Measurements from ENCODE around the gene SYT11.
"Not testable (repeated sequence)": the region's sequence is repeated elsewhere in the genome, so short reads cannot be mapped to it uniquely, and the experiment has no call there.

The SYT11 gene, protein sequence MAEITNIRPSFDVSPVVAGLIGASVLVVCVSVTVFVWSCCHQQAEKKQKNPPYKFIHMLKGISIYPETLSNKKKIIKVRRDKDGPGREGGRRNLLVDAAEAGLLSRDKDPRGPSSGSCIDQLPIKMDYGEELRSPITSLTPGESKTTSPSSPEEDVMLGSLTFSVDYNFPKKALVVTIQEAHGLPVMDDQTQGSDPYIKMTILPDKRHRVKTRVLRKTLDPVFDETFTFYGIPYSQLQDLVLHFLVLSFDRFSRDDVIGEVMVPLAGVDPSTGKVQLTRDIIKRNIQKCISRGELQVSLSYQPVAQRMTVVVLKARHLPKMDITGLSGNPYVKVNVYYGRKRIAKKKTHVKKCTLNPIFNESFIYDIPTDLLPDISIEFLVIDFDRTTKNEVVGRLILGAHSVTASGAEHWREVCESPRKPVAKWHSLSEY

DNA sequence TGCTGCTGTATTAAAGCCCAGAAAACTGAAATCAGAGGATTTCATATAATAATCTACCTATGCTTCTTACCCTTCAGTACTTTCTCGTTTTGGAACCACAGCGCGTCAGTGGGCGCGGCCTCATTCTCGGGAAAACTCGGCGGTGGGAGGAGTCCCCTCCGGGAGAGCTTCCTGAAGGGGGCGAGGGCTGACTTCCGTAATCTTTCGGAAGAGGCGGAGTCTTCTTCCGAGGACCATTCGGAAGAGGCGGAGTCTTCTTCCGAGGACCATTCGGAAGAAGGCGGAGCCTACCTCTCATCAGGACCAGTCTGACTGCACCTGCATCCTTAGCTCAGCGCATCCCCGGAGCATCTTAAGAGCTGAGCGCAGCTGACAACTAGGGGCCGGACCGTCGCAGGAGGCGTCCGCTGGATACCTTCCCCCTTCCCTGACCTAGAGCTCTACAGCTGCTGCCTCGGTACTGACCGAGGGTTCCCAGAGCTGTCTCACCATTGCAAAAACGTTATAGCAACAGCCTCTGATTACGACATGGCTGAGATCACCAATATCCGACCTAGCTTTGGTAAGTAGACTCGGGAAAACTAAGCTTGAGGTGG is at the start of gene SYT11:
Gene SYT11 (plus strand): TSS at position 334 of the 596 bp plus-strand sequence. CDS start 195 bp downstream, at position 529.
- DNase-seq (ENCODE audit: low spot score) = peak; percentile 95

DNA sequence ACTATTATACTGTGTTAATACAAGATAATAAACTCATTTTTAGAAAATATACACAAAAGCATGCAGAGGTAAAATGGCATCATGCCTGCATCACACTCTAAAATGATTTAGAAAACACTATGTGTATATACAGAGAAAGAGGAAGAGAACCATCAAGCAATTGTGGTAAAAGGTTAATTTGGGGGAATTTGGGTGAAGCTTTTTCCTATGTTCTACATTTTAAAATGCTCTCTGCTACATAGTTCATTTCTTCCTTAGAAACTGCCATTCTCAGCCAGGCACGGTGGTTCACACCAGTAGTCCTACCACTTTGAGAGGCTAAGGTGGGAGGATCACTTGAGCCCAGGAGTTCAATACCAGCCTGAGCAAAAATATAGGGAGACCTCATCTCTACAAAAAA is 46.5 kb upstream of the SYT11 start:
- no peak for DNase-seq (ENCODE audit: low spot score)

DNA sequence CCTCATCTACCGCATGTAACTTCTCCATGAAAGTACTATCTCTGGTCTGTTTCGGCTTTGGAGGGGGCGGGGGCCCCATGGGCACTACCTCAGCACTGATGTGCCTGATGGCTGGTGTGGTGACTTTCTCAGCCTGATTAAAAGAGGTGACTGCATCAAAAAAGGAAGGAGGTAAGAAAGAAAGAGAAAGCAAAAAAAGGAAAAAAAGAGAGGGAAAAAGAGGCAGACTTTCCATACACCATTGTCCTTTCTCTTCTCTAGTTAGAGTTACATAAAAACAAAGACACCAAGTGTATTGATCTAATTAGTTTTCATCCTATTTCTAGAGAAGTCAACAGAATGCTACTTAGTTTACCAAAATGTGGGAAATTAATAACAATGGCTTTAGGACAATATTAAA is 45.7 kb upstream of the SYT11 start:
- DNase-seq (ENCODE audit: low spot score) = no peak

DNA sequence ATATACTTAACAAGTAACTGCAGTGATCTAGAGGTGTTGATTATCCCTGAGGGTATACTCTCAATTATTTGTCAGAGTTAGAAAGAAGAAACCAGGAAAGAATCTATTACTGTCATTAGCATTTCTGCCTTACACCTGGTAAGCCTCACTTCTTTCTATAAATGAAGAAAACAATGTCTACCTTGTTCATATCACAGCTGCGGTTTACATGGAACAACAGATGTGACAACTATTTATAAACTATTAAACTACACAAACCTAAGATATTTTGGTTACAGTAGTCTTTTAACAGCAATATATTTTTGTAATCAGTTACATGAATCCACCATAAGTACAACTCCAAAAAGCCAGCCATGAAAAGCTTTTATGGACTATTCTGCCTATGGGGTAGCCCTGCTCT is 43.0 kb upstream of the SYT11 start:
- DNase-seq (ENCODE audit: low spot score) = no peak

DNA sequence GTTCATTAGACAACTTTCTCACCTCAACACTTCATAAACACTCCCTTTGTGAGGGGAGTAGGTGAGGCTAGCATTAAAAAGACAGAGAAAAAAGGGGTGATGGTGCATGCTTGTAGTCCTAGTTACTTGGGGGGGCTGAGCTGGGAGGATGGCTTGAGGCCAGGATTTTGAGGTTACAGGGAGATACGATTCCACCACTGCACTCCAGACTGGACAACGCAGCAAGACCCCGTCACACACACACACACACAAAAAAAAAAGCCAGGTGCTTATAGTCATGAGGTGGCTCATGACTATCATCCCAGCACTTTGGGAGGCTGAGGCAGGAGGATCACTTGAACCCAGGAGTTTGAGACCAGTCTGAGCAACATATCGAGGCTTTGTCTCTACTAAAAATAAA is 31.9 kb upstream of the SYT11 start:
- DNase-seq (ENCODE audit: low spot score) = no peak

DNA sequence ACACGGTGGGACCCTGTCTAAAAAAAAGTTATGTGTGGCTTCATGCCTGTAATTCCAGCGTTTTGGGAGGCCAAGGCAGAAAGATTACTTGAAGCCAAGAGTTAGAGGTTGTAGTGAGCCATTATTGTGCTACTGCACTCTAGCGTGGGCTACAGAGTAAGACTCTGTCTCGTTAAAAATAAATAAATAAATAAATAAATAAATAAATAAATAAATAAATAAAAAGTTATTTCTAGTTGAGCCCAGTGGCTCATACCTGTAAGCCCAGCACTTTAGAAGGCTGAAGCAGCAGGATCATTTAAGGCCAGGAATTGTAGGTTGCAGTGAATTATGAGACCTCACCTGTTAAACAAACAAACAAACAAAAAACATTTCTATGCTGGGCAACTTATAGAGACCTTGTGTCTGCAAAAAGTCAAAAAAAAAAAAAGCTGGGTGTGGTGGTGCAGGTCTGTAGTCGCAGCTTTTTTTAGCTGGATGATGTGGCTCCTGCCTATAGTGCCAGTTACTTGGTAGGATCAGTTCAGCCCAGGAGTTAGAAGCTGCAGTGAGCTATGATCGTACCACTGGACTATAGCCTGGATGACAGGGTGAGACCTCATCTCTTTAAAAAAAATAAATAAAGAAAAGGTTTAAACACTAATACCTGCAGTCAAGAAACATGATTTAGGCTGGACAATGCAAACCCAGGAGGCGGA is 27.9 kb upstream of the SYT11 start:
- no peak for DNase-seq (ENCODE audit: low spot score)

DNA sequence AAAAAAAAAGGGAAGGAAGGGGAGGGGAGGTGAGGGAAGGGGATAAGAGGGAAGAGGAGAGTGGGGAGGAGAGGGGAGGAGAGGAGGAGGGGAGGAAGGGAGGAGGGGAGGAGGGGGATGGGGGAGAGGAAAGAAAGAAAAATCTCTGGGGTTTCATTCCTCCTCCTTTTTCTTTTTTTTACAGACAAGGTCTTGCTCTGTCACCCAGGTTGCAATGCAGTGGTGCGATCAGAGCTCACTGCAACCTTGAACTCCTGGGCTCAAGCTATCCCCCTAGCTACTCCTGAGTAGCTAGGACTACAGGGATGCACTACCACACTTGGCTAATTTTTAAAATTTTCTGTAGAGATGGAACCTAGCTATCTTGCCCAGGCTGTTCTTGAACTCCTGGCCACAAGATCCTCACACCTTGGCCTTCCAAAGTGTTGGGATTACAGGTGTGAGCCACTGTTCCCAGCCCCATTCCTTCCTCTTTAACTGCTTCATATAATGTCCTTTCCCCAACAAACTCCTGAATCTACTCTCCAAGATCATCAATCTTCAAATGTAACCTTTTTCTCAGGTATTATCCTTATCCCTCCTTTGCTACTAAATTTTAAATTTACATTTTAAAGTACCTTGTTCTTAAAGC is 25.6 kb upstream of the SYT11 start:
- no peak for DNase-seq (ENCODE audit: low spot score)

DNA sequence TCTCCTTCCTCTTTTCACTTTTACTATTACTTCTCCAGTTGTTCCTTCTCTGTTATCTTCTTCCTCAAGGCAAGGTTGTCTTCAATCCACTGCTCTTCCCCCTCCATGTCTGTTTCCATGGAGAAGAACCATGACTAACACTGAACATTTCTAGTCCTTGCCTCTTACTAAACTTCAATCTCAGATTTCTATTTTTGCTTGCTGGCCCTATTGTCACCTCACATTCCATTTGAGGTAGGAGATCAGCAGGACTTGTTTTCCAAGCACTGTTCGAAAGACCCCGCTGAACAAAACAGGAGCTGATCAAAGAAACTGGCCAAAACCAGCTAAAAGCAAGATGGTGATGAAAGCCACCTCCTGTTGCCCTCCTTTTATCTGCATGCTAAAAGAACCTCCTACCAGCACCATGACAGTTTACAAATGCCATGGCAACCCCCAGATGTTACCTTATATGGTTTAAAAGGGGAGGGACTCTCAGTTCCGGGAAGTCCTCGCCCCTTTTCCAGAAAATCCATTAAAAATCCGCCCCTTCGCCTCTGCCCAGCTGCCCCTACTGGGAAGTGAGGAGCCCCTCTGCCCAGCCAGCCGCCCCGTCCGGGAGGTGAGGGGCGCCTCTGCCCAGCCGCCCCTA is 25.0 kb upstream of the SYT11 start:
- DNase-seq (ENCODE audit: low spot score) = no peak

DNA sequence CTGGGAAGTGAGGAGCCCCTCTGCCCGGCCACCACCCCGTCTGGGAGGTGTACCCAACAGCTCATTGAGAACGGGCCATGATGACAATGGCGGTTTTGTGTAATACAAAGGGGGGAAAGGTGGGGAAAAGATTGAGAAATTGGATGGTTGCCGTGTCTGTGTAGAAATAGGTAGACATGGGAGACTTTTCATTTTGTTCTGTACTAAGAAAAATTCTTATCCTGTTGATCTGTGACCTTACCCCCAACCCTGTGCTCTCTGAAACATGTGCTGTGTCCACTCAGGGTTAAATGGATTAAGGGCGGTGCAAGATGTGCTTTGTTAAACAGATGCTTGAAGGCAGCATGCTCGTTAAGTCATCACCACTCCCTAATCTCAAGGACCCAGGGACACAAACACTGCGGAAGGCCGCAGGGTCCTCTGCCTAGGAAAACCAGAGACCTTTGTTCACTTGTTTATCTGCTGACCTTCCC is 24.4 kb upstream of the SYT11 start:
- not testable (repeated sequence) for DNase-seq (ENCODE audit: low spot score)

DNA sequence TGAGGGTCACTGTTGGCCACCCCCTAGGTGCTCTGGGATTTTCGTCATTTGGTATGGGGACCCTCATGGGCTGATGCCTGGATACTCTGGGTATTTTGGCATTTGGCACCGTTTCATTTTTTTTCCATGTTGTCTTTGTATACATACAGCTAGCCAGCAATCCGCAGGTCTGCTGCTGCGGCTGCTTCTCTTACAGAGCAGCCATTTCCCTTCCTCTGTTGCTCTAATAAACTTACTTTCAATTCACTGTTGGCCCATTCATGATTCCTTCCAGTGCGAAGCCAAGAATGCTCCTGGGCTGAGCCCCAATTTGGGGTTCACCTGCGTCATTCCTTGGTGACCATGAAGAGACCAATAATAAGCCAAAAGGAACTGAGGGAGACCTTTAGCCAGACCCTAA is 23.8 kb upstream of the SYT11 start:
- DNase-seq (ENCODE audit: low spot score) = no peak

DNA sequence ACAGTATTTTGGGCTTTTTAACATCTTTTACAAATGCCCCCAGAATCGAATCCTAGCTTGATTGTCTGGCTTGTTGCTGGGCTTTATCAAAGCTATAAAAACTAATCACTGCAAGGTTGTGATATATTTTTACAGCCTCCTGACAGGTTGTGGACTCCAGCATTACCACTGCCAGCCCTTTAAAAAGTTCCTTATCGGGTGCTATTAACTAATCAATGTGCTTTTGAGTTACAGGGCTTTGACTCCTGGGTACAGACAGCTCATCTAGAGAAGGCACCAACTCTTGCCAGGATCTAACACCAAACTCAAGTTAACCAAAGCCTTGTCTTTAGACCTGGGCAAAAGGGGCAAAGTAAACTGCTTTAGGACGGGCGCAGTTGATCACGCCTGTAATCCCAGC is 19.0 kb upstream of the SYT11 start:
- no peak for DNase-seq (ENCODE audit: low spot score)

DNA sequence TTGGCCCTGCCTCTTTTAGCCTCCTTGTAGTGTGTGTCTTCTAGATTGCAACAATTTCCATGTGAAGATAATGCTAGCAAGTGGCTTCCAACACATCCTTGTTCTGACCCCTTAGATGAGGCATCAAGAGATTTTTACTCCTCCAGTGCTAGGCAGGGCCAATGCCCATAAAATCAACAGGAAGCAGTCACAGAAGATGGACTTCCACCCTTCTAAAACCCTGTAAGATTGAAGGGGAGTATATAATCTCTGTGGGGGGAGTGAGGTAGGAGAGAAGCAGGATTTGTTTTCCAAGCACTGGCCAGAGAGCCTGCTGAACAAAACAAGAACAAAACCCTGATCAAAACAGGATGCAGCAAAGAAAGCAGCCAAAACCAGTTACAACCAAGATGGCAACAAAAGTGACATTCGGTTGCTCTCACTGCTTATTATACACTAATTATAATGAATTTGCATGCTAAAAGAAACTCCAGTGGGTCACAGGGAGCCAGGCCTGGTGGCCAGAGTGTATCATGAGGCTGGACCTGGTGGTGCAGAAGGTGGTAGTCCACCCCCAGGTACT is 14.4 kb upstream of the SYT11 start:
- DNase-seq (ENCODE audit: low spot score) = no peak

DNA sequence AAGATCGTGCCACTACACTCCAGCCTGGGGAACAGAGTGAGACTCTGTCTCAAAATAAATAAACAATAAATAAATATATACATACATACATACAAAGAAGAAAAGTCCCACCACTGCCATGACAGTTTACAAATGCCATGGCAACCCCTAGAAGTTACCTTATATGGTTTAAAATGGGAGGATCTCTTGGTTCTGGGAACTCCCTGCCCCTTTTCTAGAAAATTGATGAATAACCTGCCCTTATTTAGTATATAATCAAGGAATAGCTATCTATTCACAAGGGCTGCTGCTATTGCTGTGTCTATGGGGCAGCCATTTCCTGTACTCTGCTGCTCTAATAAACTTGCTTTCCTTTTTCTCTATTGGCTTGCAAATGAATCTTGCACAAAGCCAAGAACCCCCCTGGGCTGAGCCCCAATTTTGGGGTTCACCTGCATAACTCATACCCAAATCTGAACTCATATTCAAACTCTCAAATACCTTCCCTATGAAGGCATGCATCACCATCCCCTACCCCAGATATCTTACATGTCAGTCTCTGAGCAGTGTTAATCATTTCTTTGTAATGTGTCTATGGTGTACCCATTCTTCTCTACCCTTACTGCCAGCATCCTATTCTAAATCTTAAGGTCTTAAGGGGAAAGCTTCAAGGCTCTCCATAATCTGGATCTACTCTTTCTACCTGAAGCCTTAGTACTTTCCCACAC is 11.4 kb upstream of the SYT11 start:
- DNase-seq (ENCODE audit: low spot score) = no peak

DNA sequence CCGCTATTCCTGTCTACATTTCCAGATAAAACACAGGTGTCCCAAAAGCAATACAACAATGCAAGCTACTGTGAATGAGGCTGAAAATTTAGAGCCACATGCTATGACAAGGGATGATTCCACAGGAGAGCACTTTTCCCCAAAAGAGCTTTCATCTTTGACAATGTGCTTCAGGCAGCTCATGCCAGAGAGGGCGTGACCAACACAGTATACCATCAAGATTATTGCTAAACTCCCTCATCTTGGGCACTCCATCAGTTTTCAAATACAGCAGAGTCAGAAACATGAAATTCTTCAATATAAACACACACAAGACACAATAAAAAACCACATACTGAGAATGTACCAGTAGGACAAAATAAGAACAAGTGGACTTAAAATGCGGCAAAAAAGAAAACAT is 9.0 kb upstream of the SYT11 start:
- no peak for DNase-seq (ENCODE audit: low spot score)

DNA sequence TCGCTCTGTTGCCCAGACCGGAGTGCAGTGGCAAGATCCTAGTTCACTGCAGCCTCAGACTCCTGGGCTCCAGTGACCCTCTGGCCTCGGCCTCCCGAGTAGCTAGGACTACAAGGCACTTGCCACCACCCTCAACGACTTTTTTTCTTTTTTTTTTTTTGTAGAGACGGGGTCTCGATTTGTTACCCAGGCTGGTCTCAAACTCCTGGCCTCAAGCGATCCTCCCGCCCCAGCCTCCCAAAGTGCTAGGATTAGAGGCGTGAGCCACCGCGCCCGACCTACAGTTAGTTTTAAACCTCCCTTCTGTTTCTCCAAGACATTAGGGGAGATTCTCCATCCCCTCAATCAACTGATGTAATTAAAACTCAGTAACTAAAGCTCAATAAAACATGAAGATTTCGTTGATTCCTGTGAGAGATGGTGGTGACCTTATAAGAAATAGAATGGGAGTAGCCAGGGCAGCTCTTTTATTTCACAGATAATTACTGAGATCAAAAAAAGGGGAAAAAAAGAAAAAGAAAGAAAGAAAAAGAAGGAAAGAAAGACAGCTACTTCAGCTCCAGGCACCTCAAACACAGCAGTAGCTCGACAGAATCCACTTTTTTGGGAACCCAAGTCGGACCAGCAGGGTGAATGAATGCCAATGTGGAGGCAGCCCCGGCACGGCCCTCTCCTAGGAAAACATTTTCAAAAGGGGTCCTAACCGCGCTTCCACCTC is 3.0 kb upstream of the SYT11 start:
- no peak for DNase-seq (ENCODE audit: low spot score)

DNA sequence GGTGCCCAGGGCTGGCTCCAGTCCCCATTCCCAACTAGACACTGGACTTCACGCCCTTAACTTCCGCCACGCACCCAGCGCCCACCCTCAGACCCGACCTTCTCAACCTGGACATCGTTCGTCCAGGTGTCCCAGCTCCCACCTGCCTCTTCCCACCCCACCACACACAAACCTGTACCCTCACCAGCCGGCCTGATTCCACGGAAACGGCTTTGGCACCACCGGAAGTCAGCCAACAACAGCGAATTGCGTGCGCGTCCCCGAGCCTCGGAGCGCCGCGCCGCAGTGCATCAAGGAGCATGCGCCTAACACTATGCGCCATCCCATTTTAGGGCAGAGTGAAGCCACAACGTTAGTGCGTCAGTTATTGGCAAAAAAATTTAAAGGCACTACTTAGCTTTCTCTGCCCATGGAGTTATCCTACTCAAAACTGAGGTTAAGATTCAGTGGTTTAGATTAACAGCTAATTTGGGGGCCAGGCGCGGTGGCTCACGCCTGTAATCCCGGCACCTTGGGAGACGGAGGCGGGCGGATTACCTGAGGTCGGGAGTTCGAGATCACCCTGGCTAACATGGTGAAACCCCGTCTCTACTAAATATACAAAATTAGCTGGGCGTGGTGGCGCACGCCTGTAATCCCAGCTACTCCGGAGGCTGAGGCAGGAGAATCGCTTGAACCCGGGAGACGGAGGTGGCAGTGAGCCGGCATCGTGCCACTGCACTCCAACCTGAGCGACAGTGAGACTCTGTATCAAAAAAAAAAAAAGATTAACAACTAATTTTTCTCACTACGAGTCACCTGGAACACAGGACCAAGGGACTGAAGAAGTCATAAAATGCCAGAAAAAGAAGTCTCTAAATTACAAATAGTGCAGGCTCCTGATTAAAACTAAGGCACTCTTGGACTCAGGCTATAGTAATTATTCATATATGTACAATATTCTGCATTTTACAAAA is 2.1 kb upstream of the SYT11 start, which contains the start of gene GON4L:
Gene GON4L (minus strand): TSS at position 240 of the 956 bp plus-strand sequence. CDS start 3,434 bp downstream, outside the sequence.
- DNase-seq (ENCODE audit: low spot score) = peak; percentile 98

DNA sequence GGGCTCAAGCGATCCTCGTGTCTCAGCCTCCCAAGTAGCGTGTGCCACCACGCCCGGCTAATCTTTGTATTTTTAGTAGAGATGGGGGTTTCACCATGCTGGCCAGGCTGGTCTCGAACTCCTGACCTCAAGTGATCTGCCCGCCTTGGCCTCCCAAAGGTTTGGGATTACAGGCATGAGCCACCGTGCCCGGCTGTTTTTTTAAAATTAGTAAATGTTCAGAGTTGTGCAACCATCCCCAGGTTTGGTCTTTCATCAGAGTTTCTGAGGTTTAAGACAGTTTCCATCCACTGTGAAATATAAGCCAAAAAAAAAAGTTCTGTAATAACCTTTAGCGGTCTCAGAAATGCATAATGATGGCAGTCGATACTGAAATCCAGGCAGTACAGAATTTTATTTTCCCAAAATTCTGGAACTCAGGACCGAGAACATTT is 550 bp upstream of the SYT11 start:
- no peak for DNase-seq (ENCODE audit: low spot score)

DNA sequence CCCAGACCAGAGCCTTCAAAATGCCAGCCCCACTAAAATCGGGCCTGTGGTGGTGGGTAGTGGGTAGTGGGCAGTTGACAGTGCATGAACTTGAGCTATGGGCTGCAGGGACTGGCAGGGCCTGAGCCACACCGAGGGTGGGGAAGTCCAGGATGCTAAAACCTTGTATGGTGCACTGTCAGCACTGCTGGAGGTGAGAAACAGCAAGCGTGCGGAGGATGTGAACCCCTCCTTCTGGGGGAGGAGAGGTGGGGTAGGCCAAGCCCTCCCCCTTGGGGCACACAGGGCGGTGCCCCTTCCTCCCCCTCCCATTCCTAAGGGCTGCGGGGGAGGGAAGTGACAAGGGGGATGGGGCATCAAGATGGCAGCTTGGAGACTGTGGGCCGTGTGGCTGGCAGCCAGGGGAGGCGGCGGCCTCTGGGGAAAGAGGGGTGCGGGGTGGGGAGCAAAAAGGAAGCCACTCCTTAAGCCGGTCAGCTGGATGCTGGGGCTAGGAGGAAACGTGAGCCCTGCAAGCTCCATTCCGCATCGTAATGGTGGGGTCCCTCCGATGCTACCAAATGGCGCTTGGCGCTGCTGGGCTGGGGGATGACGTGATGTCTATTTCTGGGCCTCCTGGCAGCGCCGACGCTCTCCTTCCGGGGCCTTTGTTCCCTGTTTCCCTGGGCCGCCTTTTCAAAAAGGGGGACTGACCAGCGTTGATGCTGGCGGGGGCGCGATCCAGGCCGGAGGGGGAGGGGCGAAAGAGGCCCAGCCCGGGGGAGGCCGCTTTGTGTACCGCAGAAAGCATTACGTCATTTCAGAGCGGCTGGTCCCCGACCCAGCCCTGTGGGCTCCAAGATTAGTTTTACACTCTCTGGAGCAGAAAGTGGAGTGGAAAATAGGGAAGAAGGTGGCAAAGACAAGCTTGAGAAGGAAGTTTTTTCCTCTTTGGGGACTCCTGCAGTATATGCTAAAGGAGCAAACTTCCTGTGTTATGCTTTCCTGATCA is 809 bp downstream of the SYT11 start:
- no peak for DNase-seq (ENCODE audit: low spot score)

Data from D341Med (cell line).